HG03108 (cell line): Measurements from ENCODE around the gene CFAP97D2.
"Not testable (repeated sequence)": the region's sequence is repeated elsewhere in the genome, so short reads cannot be mapped to it uniquely, and the experiment has no call there.

Experiments used
- ATAC-seq: cut with Tn5 transposase; IDR thresholded peaks from one replicate; pipeline ENCODE4 v1.9.1; 2021; ENCODE audit warnings: moderate library complexity; ENCODE audit not compliant: unreplicated experiment

Gene CFAP97D2

DNA sequence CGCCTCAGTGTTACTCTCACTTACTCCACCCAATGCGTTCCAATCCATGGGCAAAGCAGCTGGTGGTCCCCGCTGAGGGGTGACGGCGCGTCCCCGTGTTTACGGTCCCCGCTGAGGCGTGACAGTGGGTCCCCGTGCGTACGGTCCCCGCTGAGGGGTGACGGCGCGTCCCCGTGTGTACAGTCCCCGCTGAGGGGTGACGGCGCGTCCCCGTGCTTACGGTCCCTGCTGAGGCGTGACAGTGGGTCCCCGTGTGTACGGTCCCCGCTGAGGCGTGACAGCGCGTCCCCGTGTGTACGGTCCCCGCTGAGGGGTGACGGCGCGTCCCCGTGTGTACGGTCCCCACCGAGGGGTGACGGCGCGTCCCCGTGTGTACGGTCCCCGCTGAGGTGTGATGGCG lies 19.5 kb downstream of the CFAP97D2 start:
- ATAC-seq = no peak

DNA sequence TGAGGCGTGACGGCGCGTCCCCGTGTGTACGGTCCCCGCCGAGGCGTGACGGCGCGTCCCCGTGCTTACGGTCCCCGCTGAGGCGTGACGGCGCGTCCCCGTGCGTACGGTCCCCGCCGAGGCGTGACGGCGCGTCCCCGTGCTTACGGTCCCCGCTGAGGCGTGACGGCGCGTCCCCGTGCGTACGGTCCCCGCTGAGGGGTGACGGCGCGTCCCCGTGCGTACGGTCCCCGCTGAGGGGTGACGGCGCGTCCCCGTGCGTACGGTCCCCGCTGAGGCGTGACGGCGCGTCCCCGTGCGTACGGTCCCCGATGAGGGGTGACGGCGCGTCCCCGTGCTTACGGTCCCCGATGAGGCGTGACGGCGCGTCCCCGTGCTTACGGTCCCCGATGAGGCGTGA lies 20.5 kb downstream of the CFAP97D2 start:
- ATAC-seq = not testable (repeated sequence)

DNA sequence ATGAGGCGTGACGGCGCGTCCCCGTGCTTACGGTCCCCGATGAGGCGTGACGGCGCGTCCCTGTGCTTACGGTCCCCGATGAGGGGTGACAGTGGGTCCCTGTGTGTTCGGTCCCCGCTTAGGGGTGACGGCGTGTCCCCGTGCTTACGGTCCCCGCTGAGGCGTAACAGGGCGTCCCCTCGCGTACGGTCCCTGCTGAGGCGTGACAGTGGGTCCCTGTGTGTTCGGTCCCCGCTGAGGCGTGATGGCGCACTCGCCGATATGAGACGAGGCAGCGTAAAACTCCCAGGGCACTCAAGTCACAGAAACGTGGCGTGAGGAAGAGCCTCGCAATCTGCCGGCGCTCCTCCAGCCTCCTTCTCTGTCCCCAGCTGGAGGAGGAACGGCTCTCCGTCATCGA lies 20.9 kb downstream of the CFAP97D2 start:
- ATAC-seq = no peak

GRCh38 chr13:114200399-114200911 lies 21.4 kb downstream of the CFAP97D2 start:
- no peak for ATAC-seq

DNA sequence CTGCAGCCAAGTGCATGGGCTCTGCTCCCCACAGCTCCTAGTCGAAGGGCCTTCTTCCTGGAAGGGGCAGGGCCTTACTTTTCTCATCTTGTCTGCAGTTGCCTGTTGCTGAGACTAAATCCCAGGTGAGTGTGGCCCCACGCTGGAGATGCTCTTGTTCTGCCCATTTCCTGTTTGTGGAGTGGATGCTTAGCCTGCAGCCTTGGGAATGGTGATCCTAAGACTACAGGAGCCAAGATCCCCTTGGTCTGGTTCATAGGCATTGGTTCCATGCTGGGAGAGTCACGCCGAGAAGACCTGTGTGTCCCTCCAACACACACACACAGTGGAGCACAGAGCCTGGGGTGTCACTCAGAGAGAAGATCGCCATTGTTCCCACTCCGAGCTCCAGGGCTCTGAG lies 23.5 kb downstream of the CFAP97D2 start:
- no peak for ATAC-seq

DNA sequence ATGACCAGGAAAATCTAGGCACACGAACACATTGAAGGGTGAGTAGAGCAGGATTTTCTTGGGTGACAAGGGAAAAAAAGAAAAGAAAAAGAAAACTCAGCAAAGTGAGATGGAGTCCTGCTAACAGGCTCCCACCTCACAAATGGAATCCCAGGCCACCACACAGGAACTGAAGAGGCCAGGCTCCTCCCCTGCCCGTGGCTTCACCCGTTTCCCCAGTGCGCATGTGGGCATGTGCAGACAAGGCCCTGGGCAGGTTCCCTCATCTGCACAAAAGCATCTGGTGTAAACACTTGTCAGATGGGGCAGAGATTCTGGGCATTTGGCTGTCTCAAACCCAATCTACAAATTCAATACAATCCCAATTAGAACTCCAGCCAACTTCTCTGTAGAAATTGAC lies 24.5 kb downstream of the CFAP97D2 start:
- ATAC-seq = no peak

DNA sequence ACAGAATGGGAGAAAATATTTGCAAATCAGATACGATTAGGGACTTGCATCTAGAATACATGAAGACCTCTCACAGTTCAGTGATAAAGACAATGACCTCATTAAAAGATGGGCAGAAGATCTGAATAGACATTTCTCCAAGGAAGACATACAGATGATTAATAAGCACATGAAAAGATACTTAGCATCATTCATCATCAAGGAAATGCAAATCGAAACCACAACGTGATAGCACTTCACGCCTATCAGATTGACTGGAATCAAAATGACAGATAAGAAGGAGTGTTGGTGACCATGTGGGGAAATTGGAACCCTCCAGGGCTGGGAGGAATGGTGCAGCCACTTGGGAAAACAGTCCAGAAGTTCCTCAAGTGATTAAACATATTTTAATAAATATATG lies 25.8 kb downstream of the CFAP97D2 start:
- ATAC-seq = no peak

DNA sequence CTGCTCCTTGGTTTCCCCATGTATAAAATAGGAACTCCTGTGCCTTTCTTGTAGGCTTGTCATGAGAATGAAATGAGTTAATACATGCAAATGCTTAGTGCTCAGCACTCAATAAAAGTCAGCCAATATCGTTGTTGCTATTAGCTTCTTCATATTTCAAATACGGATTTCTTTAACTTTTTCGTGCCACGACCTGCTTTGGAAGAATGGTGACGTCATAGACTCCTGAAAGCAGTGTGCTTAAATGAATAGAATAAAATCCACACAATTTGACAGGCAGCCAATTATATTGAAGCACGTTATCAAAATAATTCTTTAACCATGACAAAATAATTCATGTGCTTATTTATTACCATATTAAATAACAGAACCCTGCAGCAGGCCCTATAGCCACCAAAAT lies 29.1 kb downstream of the CFAP97D2 start:
- no peak for ATAC-seq

GRCh38 chr13:114211446-114212157 lies 32.5 kb downstream of the CFAP97D2 start:
- no peak for ATAC-seq

DNA sequence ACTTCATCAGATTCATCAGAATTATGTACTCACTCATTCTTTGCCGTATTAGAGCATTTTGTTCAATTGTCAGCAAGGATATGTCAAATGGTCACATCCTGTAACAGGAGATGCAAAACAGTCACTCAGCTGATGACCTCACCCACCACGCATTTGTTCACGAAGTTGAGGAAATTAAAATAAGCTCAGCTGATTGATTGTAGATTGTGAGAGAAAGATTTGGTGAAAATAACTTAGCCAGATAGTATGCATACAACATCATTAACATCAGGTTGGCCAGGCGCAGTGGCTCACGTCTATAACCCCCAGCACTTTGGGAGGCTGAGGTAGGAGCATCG lies 33.1 kb downstream of the CFAP97D2 start:
- no peak for ATAC-seq

GRCh38 chr13:114213980-114214379 lies 34.9 kb downstream of the CFAP97D2 start:
- no peak for ATAC-seq

GRCh38 chr13:114219392-114219791 lies 40.3 kb downstream of the CFAP97D2 start:
- ATAC-seq = no peak

GRCh38 chr13:114222461-114222968 lies 43.5 kb downstream of the CFAP97D2 start:
- ATAC-seq = no peak

DNA sequence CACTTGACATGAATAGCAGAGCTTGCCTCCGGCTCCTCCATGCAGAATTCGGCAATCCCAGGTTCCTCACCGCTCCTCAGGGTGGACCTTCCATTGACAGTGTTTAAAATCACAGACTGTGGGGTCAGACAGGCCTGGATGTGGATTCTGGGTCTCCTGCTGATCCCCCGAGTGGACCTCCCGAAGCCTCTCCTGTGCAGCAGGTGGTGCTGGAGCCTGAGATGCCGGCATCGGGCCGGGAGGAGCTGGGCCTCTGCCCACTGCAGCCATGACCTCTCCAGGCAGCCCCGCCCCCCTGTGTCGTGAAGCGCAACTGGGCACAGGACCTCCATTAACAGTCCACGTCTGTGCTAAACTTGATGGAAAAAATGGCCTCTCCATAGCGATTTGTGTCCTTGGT lies 45.1 kb downstream of the CFAP97D2 start:
- no peak for ATAC-seq

DNA sequence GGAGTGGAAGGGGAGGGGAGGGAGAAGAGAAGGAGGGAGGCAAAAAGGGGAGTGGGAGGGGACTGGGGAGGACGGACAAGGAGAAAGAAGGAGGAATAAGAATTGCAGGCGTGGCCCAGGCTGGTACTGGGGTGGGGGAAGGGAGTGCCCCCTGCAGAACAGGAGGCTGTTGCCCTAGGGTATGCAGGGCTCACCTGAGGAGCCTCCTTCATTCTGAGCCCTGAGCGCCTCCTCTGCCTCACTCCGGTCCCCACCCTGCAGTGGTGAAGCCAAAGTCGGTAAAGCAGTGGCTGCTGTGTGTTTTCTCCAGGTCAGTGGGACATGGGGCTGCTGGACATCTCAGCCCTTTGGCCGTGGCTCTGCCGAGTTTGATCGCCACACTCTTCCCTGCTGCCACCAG lies 46.6 kb downstream of the CFAP97D2 start:
- ATAC-seq = no peak

GRCh38 chr13:114226088-114226487 lies 47.0 kb downstream of the CFAP97D2 start:
- ATAC-seq = no peak

GRCh38 chr13:114226699-114227323 lies 47.8 kb downstream of the CFAP97D2 start:
- no peak for ATAC-seq

DNA sequence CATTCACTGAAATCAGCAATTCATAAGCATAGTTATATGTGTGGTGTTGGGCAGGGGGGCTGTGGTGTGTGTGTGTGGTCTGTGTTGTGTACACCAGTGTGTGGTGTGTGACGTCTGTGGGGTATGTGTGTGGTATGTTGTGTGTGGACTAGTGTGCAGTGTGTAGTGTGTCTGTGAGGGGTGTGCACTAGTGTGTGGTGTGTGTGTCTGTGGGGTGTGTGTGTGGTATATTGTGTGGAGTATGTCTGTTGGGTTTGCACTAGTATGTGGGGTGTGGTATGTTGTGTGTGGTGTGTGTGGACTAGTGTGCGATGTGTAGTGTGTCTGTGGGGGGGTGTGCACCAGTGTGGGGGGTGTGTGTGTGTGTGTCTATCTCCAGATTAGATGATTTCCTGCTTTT lies 48.5 kb downstream of the CFAP97D2 start:
- no peak for ATAC-seq

GRCh38 chr13:114228176-114228575 lies 49.1 kb downstream of the CFAP97D2 start:
- ATAC-seq = no peak

GRCh38 chr13:114229506-114229905 lies 50.4 kb downstream of the CFAP97D2 start:
- no peak for ATAC-seq

- ATAC-seq = no peak
Measured at GRCh38 chr13:114230117-114230516, 51.1 kb downstream of the CFAP97D2 start.

DNA sequence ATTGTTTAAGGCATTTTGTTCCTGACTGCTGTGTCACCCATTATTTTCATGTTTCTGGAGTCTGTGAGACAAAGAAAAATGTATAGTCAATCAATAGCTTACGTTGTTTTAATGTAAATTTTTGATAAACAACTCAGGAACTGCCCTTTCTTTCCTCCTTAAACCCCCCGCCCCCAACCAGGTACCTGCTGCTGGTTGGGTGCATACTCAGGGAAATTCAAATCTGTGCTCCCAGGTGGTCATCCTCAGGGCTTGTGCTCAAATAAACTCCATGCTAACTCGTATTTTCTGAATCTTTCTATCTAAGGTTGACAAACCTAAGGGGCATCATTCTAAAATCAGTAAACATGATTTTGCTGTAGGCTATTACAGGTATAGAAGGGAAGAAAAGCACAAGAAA lies 51.5 kb downstream of the CFAP97D2 start:
- no peak for ATAC-seq

- ATAC-seq = no peak
Measured at GRCh38 chr13:114231886-114232285, 52.8 kb downstream of the CFAP97D2 start.
